WTC11 (cell line): Measurements from ENCODE around the gene YKT6. TPM values are rescaled to one million over a fixed set of nuclear protein-coding genes. Genes with fewer than 3 reads are reported as not detected.

Source experiments
- ATAC-seq: fragments of 200-7000 bp; cut with Tn5 transposase; 2 replicates; pipeline ENCODE4 v1.10.0; 2021; ENCODE audit warnings: mild to moderate bottlenecking, moderate library complexity
- CTCF ChIA-PET: fragments of 300-600 bp; sonication (Branson Sonifier 250); formaldehyde crosslinking; loops from one replicate; lab custom pipeline; 2021; ENCODE audit warnings: antibody characterized with exemption; lab: Charles Lee
- POLR2A ChIA-PET: fragments of 350-600 bp; sonication (Branson Sonifier 250); formaldehyde crosslinking; loops from one replicate; lab custom pipeline; 2021; ENCODE audit warnings: antibody characterized with exemption; lab: Charles Lee
- DNase-seq: peaks from one replicate; pipeline ENCODE4 v3.0.0; 2021; ENCODE audit warnings: low spot score
- H3K27ac Mint-ChIP-seq: 2 replicates; pipeline ENCODE4 v1.8.0; 2021; ENCODE audit warnings: mixed read lengths
- H3K27me3 Mint-ChIP-seq: 2 replicates; pipeline ENCODE4 v1.8.0; 2021; ENCODE audit warnings: low read depth, mild to moderate bottlenecking, moderate library complexity, mixed read lengths
- H3K36me3 Mint-ChIP-seq: 2 replicates; pipeline ENCODE4 v1.8.0; 2021; ENCODE audit warnings: mixed read lengths
- H3K4me1 Mint-ChIP-seq: 2 replicates; pipeline ENCODE4 v1.8.0; 2022; ENCODE audit warnings: mixed read lengths
- H3K4me3 Mint-ChIP-seq: 2 replicates; pipeline ENCODE4 v1.8.0; 2021; ENCODE audit warnings: mild to moderate bottlenecking, moderate library complexity, mixed read lengths
- H3K9me3 Mint-ChIP-seq: 2 replicates; pipeline ENCODE4 v1.8.0; 2021; ENCODE audit warnings: mixed read lengths
- AR ChIP-seq: fragments of 250-450 bp; sonication (Bioruptor Pico); IDR thresholded peaks from 2 replicates; pipeline ENCODE4 v1.9.0; 2021; ENCODE audit warnings: mild to moderate bottlenecking
- E2F5 ChIP-seq: sonication (generic); formaldehyde crosslinking; IDR thresholded peaks from 2 replicates; pipeline ENCODE4 v1.8.1; 2022; ENCODE audit warnings: mild to moderate bottlenecking, moderate library complexity, missing genetic modification reagents
- GRHL2 ChIP-seq: fragments of 250-450 bp; sonication (Bioruptor Pico); IDR thresholded peaks from 2 replicates; pipeline ENCODE4 v1.8.0; 2022; ENCODE audit warnings: mild to moderate bottlenecking, moderate library complexity; ENCODE audit not compliant: insufficient replicate concordance, severe bottlenecking
- NR1H2 ChIP-seq: sonication (generic); formaldehyde crosslinking; IDR thresholded peaks from 2 replicates; pipeline ENCODE4 v1.9.0; 2021; ENCODE audit warnings: mild to moderate bottlenecking, moderate library complexity, missing genetic modification reagents
- PRRX2 ChIP-seq: fragments of 250-450 bp; sonication (Bioruptor Pico); IDR thresholded peaks from 2 replicates; pipeline ENCODE4 v1.8.0; 2021; ENCODE audit warnings: mild to moderate bottlenecking
- SP1 ChIP-seq: sonication (generic); formaldehyde crosslinking; conservative IDR thresholded peaks from 2 replicates; pipeline ENCODE4 v1.8.1; 2022; ENCODE audit warnings: missing genetic modification reagents
- ZNF138 ChIP-seq: sonication (generic); formaldehyde crosslinking; conservative IDR thresholded peaks from 2 replicates; pipeline ENCODE4 v1.8.1; 2022; ENCODE audit warnings: mild to moderate bottlenecking, moderate library complexity, missing genetic modification reagents
- ZNF317 ChIP-seq: sonication (generic); formaldehyde crosslinking; IDR thresholded peaks from 2 replicates; pipeline ENCODE4 v1.8.1; 2023; ENCODE audit warnings: low read depth, mild to moderate bottlenecking, moderate library complexity, missing genetic modification reagents, borderline replicate concordance
- ZNF423 ChIP-seq: fragments of 250-450 bp; sonication (Bioruptor Pico); IDR thresholded peaks from 2 replicates; pipeline ENCODE4 v2.1.2; 2022; ENCODE audit warnings: mild to moderate bottlenecking, moderate library complexity
- ZSCAN18 ChIP-seq: fragments of 250-450 bp; sonication (Bioruptor Pico); IDR thresholded peaks from 2 replicates; pipeline ENCODE4 v2.1.2; 2022; ENCODE audit warnings: mild to moderate bottlenecking, moderate library complexity
- total RNA-seq: library from RNA; stranded (reverse); gene quantifications from 3 replicates; pipeline ENCODE4 v1.2.3, GENCODE V29; 2021
- TF ChIP-seq, protein P1 (sequence below): sonication (generic); formaldehyde crosslinking; IDR thresholded peaks from 2 replicates; pipeline ENCODE4 v1.8.0; 2022; ENCODE audit warnings: mild to moderate bottlenecking, missing genetic modification reagents
- TF ChIP-seq, protein P2 (sequence below): sonication (generic); formaldehyde crosslinking; IDR thresholded peaks from 2 replicates; pipeline ENCODE4 v1.8.1; 2022; ENCODE audit warnings: missing genetic modification reagents, borderline replicate concordance
- TF ChIP-seq, protein P3 (sequence below): sonication (generic); formaldehyde crosslinking; IDR thresholded peaks from 2 replicates; pipeline ENCODE4 v1.8.0; 2023; ENCODE audit warnings: missing genetic modification reagents, mild to moderate bottlenecking, borderline replicate concordance
- TF ChIP-seq, protein P4 (sequence below): sonication (generic); formaldehyde crosslinking; IDR thresholded peaks from 2 replicates; pipeline ENCODE4 v1.8.1; 2023; ENCODE audit warnings: mild to moderate bottlenecking, missing genetic modification reagents, moderate library complexity

The YKT6 gene
- total RNA-seq, 1 experiment from 2014 or later: 102 TPM

DNA sequence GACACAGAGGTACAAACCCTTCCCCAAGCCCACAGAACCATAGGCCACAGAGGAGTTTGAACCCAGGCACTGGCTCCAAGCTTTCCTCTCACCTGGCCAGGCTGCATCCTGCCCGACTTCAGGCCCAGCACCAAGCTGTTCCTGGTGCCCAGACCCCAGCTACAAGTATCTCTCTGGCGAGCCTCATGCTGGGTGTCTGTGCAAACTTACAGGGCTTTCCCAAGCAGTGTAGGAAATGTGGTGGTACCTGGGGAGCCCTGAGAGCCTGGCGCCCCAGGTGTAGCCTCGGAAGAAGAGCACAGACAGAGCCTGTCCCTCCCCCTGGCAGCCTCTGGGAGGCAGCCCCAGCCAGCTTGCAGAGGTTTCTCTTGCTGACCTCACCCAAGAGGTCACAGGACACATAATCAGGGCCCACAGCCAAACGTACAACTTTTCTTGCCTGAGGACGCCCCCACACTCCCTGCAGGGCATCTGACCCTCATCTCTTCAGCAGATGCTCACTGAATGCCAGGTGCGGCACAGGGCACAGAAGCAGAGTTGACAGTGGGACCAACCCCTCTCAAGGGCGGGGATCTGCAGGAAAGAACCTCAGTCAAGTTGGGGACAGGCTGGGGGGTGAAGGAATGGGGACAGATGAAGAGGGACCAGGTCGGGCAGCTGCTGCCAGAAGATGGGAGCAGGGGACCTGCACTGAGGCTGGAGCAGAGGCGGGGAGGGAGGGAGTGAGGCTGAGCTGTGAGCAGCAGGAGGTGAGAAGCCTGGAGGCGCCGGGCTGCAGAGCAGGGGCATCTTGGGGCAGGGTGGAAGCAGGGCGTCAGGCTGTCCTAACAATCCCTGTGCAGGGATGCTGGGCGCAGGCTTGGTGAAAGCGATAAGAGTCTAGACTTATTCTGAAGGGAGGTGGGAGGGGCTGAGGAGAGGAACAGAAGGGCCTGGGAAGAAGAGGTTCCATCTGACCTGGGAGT is 43.4 kb upstream of the YKT6 start:
- CTCF ChIA-PET: interaction anchor here (1.0 to 1.8 kb wide), 5 partner anchors 10 to 85 kb away, joined by 3 to 6 read pairs (median 3); partner anchors contain the start of gene AEBP1
- H3K4me3 Mint-ChIP-seq: no peak overlapping the region
- no peak for DNase-seq

DNA sequence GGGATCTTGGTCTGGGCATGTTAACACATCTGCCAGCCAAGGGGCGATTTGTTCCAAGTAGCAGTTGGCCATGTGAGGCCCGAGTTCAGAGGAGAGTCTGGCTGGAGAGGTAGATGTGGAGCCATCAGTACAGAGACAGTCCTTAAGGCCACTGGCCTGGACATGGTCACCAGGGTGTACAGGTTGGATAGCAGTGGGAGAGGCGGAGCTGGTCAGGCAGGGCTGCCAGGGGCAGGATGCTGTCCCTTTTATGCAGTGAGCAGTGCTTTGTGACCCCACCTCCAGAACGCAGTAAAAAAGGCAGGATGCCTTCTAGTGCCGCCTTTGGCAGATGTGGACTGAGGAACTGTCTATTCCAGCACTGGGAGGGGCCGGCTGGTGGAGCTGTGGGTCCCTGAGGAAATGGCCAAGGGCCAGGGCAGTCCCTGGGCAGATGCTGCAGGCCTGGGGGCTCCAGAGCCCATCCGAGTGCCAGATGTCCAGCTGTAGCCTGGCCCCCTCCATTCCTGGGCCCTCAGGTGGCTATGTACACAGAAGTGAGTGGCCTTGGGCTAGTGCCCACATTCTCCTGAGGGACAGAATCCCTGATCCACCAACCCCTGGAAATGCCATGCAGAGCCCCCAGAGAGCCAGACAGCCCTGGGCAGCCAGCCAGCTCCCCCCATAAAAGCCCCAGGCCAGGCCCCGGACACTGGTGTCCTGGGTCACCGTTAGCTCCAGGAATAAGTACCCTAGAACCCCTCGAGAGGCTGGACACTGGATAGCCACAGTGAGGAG is 42.5 kb upstream of the YKT6 start:
- no peak for DNase-seq
- CTCF ChIA-PET: interaction anchor here (0.9 to 1.8 kb wide), 2 partner anchors 11 to 38 kb away, joined by 6 to 7 read pairs; no protein-coding TSS in a partner anchor
- TF ChIP-seq ZNF423 (no peak), GRHL2 (CRISPR knock-in tag) (no peak), PRRX2 (CRISPR knock-in tag) (no peak), E2F5 (CRISPR knock-in tag) (no peak), NR1H2 (CRISPR knock-in tag) (no peak), ZNF317 (CRISPR knock-in tag) (no peak), ZNF138 (no peak), SP1 (CRISPR knock-in tag) (no peak), AR (CRISPR knock-in tag) (no peak)
- TF ChIP-seq, protein P1, sequence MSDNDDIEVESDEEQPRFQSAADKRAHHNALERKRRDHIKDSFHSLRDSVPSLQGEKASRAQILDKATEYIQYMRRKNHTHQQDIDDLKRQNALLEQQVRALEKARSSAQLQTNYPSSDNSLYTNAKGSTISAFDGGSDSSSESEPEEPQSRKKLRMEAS: no peak
- TF ChIP-seq, protein P2, sequence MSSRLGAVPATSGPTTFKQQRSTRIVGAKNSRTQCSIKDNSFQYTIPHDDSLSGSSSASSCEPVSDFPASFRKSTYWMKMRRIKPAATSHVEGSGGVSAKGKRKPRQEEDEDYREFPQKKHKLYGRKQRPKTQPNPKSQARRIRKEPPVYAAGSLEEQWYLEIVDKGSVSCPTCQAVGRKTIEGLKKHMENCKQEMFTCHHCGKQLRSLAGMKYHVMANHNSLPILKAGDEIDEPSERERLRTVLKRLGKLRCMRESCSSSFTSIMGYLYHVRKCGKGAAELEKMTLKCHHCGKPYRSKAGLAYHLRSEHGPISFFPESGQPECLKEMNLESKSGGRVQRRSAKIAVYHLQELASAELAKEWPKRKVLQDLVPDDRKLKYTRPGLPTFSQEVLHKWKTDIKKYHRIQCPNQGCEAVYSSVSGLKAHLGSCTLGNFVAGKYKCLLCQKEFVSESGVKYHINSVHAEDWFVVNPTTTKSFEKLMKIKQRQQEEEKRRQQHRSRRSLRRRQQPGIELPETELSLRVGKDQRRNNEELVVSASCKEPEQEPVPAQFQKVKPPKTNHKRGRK (CRISPR knock-in tag): no peak

More for the DNA sequence above, 43.4 kb upstream of the YKT6 start:
- Mint-ChIP-seq H3K4me1 (no peaks in the 10 kb centered on the region), H3K36me3 (no peaks in the 10 kb centered on the region), H3K27me3 (no peaks in the 10 kb centered on the region; the same call in 1 of the 2 replicates), H3K27ac (no peak overlapping the region), H3K9me3 (no peaks in the 10 kb centered on the region)
- TF ChIP-seq, protein P3, sequence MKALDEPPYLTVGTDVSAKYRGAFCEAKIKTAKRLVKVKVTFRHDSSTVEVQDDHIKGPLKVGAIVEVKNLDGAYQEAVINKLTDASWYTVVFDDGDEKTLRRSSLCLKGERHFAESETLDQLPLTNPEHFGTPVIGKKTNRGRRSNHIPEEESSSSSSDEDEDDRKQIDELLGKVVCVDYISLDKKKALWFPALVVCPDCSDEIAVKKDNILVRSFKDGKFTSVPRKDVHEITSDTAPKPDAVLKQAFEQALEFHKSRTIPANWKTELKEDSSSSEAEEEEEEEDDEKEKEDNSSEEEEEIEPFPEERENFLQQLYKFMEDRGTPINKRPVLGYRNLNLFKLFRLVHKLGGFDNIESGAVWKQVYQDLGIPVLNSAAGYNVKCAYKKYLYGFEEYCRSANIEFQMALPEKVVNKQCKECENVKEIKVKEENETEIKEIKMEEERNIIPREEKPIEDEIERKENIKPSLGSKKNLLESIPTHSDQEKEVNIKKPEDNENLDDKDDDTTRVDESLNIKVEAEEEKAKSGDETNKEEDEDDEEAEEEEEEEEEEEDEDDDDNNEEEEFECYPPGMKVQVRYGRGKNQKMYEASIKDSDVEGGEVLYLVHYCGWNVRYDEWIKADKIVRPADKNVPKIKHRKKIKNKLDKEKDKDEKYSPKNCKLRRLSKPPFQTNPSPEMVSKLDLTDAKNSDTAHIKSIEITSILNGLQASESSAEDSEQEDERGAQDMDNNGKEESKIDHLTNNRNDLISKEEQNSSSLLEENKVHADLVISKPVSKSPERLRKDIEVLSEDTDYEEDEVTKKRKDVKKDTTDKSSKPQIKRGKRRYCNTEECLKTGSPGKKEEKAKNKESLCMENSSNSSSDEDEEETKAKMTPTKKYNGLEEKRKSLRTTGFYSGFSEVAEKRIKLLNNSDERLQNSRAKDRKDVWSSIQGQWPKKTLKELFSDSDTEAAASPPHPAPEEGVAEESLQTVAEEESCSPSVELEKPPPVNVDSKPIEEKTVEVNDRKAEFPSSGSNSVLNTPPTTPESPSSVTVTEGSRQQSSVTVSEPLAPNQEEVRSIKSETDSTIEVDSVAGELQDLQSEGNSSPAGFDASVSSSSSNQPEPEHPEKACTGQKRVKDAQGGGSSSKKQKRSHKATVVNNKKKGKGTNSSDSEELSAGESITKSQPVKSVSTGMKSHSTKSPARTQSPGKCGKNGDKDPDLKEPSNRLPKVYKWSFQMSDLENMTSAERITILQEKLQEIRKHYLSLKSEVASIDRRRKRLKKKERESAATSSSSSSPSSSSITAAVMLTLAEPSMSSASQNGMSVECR: no peak
- TF ChIP-seq ZSCAN18 (CRISPR knock-in tag): no peak
- TF ChIP-seq, protein P4, sequence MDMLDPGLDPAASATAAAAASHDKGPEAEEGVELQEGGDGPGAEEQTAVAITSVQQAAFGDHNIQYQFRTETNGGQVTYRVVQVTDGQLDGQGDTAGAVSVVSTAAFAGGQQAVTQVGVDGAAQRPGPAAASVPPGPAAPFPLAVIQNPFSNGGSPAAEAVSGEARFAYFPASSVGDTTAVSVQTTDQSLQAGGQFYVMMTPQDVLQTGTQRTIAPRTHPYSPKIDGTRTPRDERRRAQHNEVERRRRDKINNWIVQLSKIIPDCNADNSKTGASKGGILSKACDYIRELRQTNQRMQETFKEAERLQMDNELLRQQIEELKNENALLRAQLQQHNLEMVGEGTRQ (CRISPR knock-in tag): no peak
- peak; percentile 59 for ATAC-seq
- POLR2A ChIA-PET: no interaction called here

More for the DNA sequence above, 42.5 kb upstream of the YKT6 start:
- Mint-ChIP-seq H3K9me3 (no peaks in the 10 kb centered on the region), H3K4me3 (no peak overlapping the region), H3K27me3 (no peaks in the 10 kb centered on the region; the same call in 1 of the 2 replicates), H3K4me1 (peaks cover 2% of the 10 kb centered on the region), H3K36me3 (no peaks in the 10 kb centered on the region), H3K27ac (no peak overlapping the region)
- POLR2A ChIA-PET: no interaction called here
- no peak for ATAC-seq
